ENCODE data around the gene CARD9.

GRCh38 chr9:136372006-136372405, 1.5 kb downstream of the CARD9 start:
- no peak for TF ChIP-seq CTCF (IDR thresholded peaks at IDR 0.05)
- no peak for TF ChIP-seq POLR2AphosphoS5 (IDR thresholded peaks at IDR 0.05)
- no peak for TF ChIP-seq POLR2A (IDR thresholded peaks at IDR 0.05)

All from transverse colon (tissue), 4 donors.